K562 treated with DMSO at 1 percent for 24 hours (cell line): Measurements from ENCODE around the gene SUPT3H. TPM values are rescaled to one million over a fixed set of nuclear protein-coding genes. Genes with fewer than 3 reads are reported as not detected.

Experiments used
- total RNA-seq: library from RNA; unstranded; fragments of 300-600 nt; gene quantifications from 2 replicates; pipeline ENCODE4 v1.2.3, GENCODE V29; 2022; ENCODE audit warnings: low read depth; ENCODE audit not compliant: insufficient read depth

The SUPT3H gene
- 5.4 and 13.5 TPM in 2 replicates for total RNA-seq

DNA sequence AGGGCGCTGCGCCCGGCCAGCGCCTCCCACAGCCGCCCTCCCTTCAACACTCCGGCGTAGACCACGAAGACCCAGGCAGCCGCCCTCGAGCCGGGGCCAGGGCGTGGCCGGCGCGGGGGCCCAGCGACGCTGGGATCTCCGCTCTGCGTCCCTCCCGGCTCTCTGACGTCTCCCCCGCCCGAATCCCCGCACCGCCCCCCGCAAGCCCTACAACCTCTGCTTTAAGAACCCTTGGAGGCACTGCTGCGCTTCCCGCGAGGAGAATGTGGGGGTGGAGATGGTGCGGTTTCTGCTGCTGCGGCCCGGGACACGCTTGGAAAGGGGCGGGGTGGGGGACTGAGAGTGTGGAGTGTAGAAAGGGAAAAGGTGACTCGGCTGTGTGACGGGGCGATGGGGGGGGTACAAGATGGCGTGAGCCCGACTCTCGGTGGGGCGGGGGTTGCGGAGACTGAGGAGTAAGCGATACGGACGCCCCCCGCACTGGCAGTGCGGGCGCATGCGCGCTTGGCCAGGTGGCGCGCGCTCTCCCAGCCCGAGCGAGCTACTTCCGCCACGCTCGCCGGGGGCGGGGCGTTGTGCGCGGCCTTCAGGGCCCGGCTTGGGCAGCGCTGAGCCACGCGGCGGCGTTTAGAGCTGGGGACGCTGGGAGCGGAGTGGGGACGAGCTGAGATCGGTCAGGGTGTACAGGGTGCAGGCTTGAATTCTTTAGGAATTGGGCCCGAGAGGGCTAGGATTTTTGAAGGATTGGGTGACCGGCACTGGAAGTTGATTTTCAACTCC, at the start of gene SUPT3H:
Gene SUPT3H (minus strand): TSS at position 381 of the 780 bp plus-strand sequence.

DNA sequence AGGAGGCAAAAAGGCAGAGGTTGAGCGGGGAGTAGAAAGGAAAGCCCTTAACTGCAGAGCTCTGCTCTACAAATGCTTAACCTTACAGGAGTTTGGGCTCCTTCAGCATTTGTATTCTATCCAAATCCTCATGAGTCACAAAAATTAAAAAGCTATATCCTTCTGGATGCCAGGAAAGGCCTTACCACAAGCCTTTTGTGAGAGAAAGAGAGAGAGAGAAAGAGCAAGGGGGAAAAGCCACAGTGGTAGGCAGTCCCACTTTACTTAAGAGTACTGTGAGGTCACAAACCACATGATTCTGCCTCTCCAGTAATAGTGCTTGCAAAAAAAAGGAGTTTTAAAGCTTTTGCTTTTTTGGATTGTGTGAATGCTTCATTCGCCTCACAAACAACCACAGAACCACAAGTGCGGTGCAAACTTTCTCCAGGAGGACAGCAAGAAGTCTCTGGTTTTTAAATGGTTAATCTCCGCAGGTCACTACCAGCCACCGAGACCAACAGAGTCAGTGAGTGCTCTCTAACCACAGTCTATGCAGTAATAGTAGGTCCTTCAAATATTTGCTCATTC, 49.7 kb downstream of the SUPT3H start, which contains the start of gene RUNX2:
Gene RUNX2 (plus strand): TSS at position 375 of the 567 bp plus-strand sequence. CDS start 397 bp downstream, outside the sequence.

Other genes starting within 250 kb of the SUPT3H start
- 2.9 and 4.1 TPM in 2 replicates for gene RUNX2, start 49.6 kb downstream of the SUPT3H start, total RNA-seq